OCI-LY3 (cell line): ENCODE results near the gene MRAP2.

Experiments
- H2AFZ ChIP-seq: fragments of 200-600, 300-600 bp; shearing (Covaris generic); 2 replicates; pipeline ENCODE4 v1.6.0; 2014; ENCODE audit warnings: antibody characterized with exemption, low read depth, low read length
- H3K27ac ChIP-seq: fragments of 200-600, 300-600 bp; sonication (generic); 2 replicates; pipeline ENCODE4 v1.5.1; 2014; ENCODE audit warnings: mild to moderate bottlenecking, low read length, moderate library complexity, mixed read lengths
- H3K27me3 ChIP-seq: fragments of 200-600, 300-600 bp; sonication (generic); 2 replicates; pipeline ENCODE4 v1.6.1; 2014; ENCODE audit warnings: low read depth, low read length, mixed read lengths
- H3K36me3 ChIP-seq: fragments of 200-600, 300-600 bp; sonication (generic); replicated peaks from 2 replicates; pipeline ENCODE3; 2014; ENCODE audit warnings: low read depth, low read length, mixed read lengths
- H3K4me1 ChIP-seq: fragments of 300-600, 200-600 bp; sonication (generic); 2 replicates; pipeline ENCODE4 v1.6.1; 2014; ENCODE audit warnings: low read length, mixed read lengths
- H3K4me2 ChIP-seq: fragments of 200-600, 300-600 bp; sonication (generic); 2 replicates; pipeline ENCODE4 v1.6.1; 2014; ENCODE audit warnings: low read length, mixed read lengths
- H3K4me3 ChIP-seq: fragments of 300-600, 200-600 bp; sonication (generic); 2 replicates; pipeline ENCODE4 v1.5.1; 2014; ENCODE audit warnings: antibody characterized with exemption, mild to moderate bottlenecking, low read length, moderate library complexity
- H3K79me2 ChIP-seq: fragments of 300-600, 200-600 bp; shearing (Covaris generic); 2 replicates; pipeline ENCODE4 v1.6.1; 2014; ENCODE audit warnings: mild to moderate bottlenecking, low read length, mixed read lengths
- H3K9ac ChIP-seq: fragments of 300-600, 200-600 bp; shearing (Covaris generic); 2 replicates; pipeline ENCODE4 v1.6.0; 2014; ENCODE audit warnings: mild to moderate bottlenecking, low read length, moderate library complexity
- H3K9me3 ChIP-seq: fragments of 200-600, 300-600 bp; shearing (Covaris generic); 2 replicates; pipeline ENCODE4 v1.6.1; 2014; ENCODE audit warnings: low read length, mixed read lengths; ENCODE audit not compliant: insufficient read depth
- H4K20me1 ChIP-seq: fragments of 200-600, 300-600 bp; sonication (generic); 2 replicates; pipeline ENCODE4 v1.6.1; 2016; ENCODE audit warnings: low read length, mixed read lengths; ENCODE audit not compliant: insufficient read depth
- EZH2phosphoT487 ChIP-seq: fragments of 200-600 bp; shearing (Covaris generic); IDR thresholded peaks from 2 replicates; pipeline ENCODE4 v1.6.1; 2018; ENCODE audit warnings: antibody characterized with exemption, mixed run types, low read depth
- TF ChIP-seq, protein P1 (sequence below): fragments of 200-600, 300-600 bp; sonication (generic); IDR thresholded peaks from 2 replicates; pipeline ENCODE4 v1.5.1; 2014; ENCODE audit warnings: antibody characterized with exemption, low read length, low read depth

MRAP2 gene

DNA sequence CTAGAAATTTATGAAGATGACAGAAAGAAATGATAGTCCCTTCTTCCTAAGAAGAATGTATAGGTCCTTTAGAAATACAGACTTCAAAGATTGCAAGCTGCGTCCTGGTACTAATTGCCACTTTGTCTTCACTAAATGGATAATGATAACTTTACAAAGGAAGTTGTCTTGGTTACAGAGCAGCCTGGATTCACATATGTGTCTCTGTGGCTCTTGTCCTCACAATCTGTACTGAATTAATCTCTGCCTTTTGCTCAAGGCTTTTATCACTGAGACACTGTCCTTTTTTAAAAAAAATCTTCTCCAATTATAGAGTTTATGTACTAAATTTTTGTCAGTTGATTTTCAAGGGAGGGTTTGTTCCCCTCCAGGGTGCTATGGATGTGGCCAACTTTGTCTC, 17.5 kb upstream of the MRAP2 start:
- peaks cover 23% of the 10 kb centered on the region for H3K4me1 ChIP-seq
- H3K27me3 ChIP-seq, result no peaks in the 10 kb centered on the region
- no peak overlapping the region for H3K9ac ChIP-seq
- no peaks in the 10 kb centered on the region for H3K79me2 ChIP-seq
- H3K27ac ChIP-seq, result no peak overlapping the region
- TF ChIP-seq, protein P1, sequence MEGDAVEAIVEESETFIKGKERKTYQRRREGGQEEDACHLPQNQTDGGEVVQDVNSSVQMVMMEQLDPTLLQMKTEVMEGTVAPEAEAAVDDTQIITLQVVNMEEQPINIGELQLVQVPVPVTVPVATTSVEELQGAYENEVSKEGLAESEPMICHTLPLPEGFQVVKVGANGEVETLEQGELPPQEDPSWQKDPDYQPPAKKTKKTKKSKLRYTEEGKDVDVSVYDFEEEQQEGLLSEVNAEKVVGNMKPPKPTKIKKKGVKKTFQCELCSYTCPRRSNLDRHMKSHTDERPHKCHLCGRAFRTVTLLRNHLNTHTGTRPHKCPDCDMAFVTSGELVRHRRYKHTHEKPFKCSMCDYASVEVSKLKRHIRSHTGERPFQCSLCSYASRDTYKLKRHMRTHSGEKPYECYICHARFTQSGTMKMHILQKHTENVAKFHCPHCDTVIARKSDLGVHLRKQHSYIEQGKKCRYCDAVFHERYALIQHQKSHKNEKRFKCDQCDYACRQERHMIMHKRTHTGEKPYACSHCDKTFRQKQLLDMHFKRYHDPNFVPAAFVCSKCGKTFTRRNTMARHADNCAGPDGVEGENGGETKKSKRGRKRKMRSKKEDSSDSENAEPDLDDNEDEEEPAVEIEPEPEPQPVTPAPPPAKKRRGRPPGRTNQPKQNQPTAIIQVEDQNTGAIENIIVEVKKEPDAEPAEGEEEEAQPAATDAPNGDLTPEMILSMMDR, result no peak
- TF ChIP-seq EZH2phosphoT487, result no peak
- no peak overlapping the region for H2AFZ ChIP-seq
- no peaks in the 10 kb centered on the region for H3K9me3 ChIP-seq
- no peaks in the 10 kb centered on the region for H4K20me1 ChIP-seq
- H3K36me3 ChIP-seq, result no peaks in the 10 kb centered on the region
- no peak overlapping the region for H3K4me3 ChIP-seq
- no peak overlapping the region for H3K4me2 ChIP-seq

- peak overlapping the region; percentile 52 for H3K4me2 ChIP-seq
- H3K9ac ChIP-seq, result no peak overlapping the region
- TF ChIP-seq EZH2phosphoT487, result no peak
- TF ChIP-seq, protein P1, result no peak
- no peaks in the 10 kb centered on the region for H3K9me3 ChIP-seq
- H3K27me3 ChIP-seq, result no peaks in the 10 kb centered on the region
- no peaks in the 10 kb centered on the region for H4K20me1 ChIP-seq
- H3K27ac ChIP-seq, result peak overlapping the region; percentile 27; the same call in 1 of the 2 replicates
- no peaks in the 10 kb centered on the region for H3K36me3 ChIP-seq
- H3K4me1 ChIP-seq, result peaks cover 23% of the 10 kb centered on the region
- H3K4me3 ChIP-seq, result 0 out of 2 replicates have a peak overlapping the region, but pooled peaks have one; percentile 5
- no peaks in the 10 kb centered on the region for H3K79me2 ChIP-seq
- H2AFZ ChIP-seq, result 0 out of 2 replicates have a peak overlapping the region, but pooled peaks have one; percentile 45
Measured at GRCh38 chr6:84017709-84018452, 15.7 kb upstream of the MRAP2 start.

DNA sequence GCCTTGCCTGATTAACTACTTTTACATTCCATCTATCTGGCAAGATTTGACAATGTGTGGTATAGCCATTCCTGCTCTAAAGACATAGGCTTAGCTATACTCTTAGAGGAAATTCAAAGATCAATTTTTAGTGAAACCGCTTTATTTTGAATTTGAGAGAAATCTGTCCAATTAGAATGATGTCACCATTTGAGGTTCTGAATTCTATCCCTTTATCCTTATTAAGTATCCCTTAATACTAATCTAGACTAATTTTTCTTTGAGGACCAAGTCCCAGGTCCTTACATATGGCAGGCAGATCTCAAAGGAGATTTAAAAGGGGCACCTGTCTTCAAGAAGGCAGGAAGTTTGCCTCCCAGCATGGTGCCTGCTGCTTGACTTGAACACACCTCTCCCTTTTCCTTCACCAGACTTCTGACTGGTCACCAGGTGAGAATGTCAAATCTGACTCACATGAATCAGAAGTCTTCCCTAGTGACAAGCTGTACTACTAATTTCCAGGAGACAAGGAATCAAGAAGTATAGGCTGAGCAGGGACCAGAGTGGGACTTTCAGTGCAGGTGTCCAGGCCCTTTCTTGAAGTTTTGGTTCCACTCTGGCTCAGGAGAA, 15.0 kb upstream of the MRAP2 start:
- H3K4me1 ChIP-seq, result peaks cover 23% of the 10 kb centered on the region
- H3K27ac ChIP-seq, result peak overlapping the region; percentile 27; the same call in 1 of the 2 replicates
- no peaks in the 10 kb centered on the region for H3K36me3 ChIP-seq
- no peaks in the 10 kb centered on the region for H3K27me3 ChIP-seq
- H3K4me3 ChIP-seq, result 0 out of 2 replicates have a peak overlapping the region, but pooled peaks have one; percentile 5
- no peaks in the 10 kb centered on the region for H3K79me2 ChIP-seq
- no peaks in the 10 kb centered on the region for H3K9me3 ChIP-seq
- TF ChIP-seq, protein P1, result no peak
- TF ChIP-seq EZH2phosphoT487, result no peak
- peak overlapping the region; percentile 52 for H3K4me2 ChIP-seq
- no peak overlapping the region for H3K9ac ChIP-seq
- no peak overlapping the region for H2AFZ ChIP-seq
- H4K20me1 ChIP-seq, result no peaks in the 10 kb centered on the region

DNA sequence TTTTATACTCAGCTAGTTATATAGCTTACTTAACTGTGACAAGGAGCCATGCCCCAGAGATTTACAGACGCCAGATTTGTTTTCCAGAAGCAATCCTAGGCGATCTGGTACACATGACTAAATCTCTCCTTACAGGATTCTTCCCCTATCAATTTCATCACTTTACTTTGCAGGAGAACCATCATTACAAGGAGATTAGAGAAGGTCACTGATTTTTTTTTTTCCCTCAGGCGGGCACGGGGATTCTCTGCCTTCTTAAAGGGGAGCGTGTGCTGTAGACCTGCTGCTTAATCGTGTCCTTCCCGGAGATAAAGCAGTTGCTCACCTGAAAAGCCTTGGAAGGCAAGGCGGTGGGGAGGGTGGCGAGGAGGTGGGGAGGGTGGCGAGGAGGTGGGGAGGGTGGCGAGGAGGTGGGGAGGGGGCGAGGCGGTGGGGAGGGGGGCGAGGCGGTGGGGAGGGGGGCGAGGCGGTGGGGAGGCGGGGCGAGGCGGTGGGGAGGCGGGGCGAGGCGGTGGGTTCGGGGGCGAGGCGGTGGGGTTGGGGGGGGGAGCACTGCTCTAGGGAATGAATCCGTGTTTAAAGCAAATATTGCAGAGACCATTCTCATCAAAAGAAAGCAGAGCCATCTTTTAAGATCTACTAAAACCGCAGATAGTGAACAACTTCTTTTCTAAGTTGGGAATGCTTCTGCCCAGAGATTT, 14.3 kb upstream of the MRAP2 start:
- H3K9me3 ChIP-seq, result no peaks in the 10 kb centered on the region
- 0 out of 2 replicates have a peak overlapping the region, but pooled peaks have one; percentile 4 for H2AFZ ChIP-seq
- no peak for TF ChIP-seq EZH2phosphoT487
- TF ChIP-seq, protein P1, result no peak
- H3K4me3 ChIP-seq, result no peak overlapping the region
- H4K20me1 ChIP-seq, result no peaks in the 10 kb centered on the region
- no peaks in the 10 kb centered on the region for H3K36me3 ChIP-seq
- peak overlapping the region; percentile 52 for H3K4me2 ChIP-seq
- H3K79me2 ChIP-seq, result no peaks in the 10 kb centered on the region
- no peak overlapping the region for H3K9ac ChIP-seq
- 0 out of 2 replicates have a peak overlapping the region, but pooled peaks have one; percentile 14 for H3K27ac ChIP-seq
- peaks cover 23% of the 10 kb centered on the region for H3K4me1 ChIP-seq
- no peaks in the 10 kb centered on the region for H3K27me3 ChIP-seq
